ENCODE results near the gene KRTAP2-4.

GRCh38 chr17:41048441-41048840 lies 17.2 kb downstream of the KRTAP2-4 start:
- TF ChIP-seq CTCF (IDR thresholded peaks at IDR 0.05), result no peak
- no peak for TF ChIP-seq POLR2AphosphoS5 (IDR thresholded peaks at IDR 0.05; ENCODE audit: low read depth, low read length)
- no peak for TF ChIP-seq REST (IDR thresholded peaks at IDR 0.05; ENCODE audit: insufficient read depth in 1 of 2, low read depth in 2 of 2, low read length in 1 of 2)
